T-cell (primary cell): ENCODE data around the gene VASH2. TPM values are rescaled to one million over a fixed set of nuclear protein-coding genes. Genes with fewer than 3 reads are reported as not detected.

ENCODE experiments used
- ATAC-seq, 4 experiments: fragments of 200-7000 bp in 3 of 4; fragments of 150-1000 bp in 1 of 4; cut with Tn5 transposase; replicated peaks in 1 of 4; 1 replicate in 3 of 4; 2 replicates in 1 of 4; pipeline ENCODE4 v1.10.0; 2021; ENCODE audit warnings: moderate library complexity in 3 of 4, mild to moderate bottlenecking in 2 of 4, moderate number of reproducible peaks in 1 of 4
- CTCF ChIA-PET, 2 donors: fragments of 300-600 bp; sonication (Branson Sonifier 250); formaldehyde crosslinking; loops; one replicate each; lab custom pipeline; 2022; ENCODE audit warnings: antibody characterized with exemption in 2 of 2; lab: Charles Lee
- POLR2A ChIA-PET, 2 donors: fragments of 300-600 bp; sonication (Branson Sonifier 250); formaldehyde crosslinking; loops; one replicate each; lab custom pipeline; 2022; ENCODE audit warnings: antibody characterized with exemption in 2 of 2; lab: Charles Lee
- DNase-seq, 35 experiments: peaks; one replicate each; pipeline versions ENCODE4 v3.0.0 to v3.0.0-alpha.2; 2013 to 2023
- H3K27ac ChIP-seq: one replicate; pipeline ENCODE4 v1.5.1; 2013; ENCODE audit warnings: low read length
- H3K27me3 ChIP-seq, 2 experiments: replicated peaks in 1 of 2; 1 replicate in 1 of 2; 2 replicates in 1 of 2; pipeline versions ENCODE4 v1.6.1 to v1.7.0; 2013; ENCODE audit warnings: low read length in 1 of 2, mixed read lengths in 1 of 2; ENCODE audit not compliant: control insufficient read depth in 2 of 2, insufficient read depth in 2 of 2; ENCODE audit errors: extremely low read depth in 1 of 2
- H3K36me3 ChIP-seq, 2 donors: 1 replicate in 1 of 2; 2 replicates in 1 of 2; pipeline versions ENCODE4 v1.6.1 to v1.7.0; 2013; ENCODE audit warnings: low read length in 1 of 2; ENCODE audit not compliant: control insufficient read depth in 2 of 2, insufficient read depth in 1 of 2; ENCODE audit errors: extremely low read depth in 1 of 2
- H3K4me1 ChIP-seq, 2 experiments: 1 replicate in 1 of 2; 2 replicates in 1 of 2; pipeline versions ENCODE4 v1.6.1 to v1.7.0; 2013; ENCODE audit warnings: low read length in 2 of 2, mixed read lengths in 1 of 2; ENCODE audit not compliant: insufficient read depth in 2 of 2, control insufficient read depth in 1 of 2; ENCODE audit errors: extremely low read depth in 1 of 2
- H3K4me3 ChIP-seq, 2 donors: 1 replicate in 1 of 2; 2 replicates in 1 of 2; pipeline versions ENCODE4 v1.5.1 to v1.7.0; 2013; ENCODE audit warnings: mild to moderate bottlenecking in 2 of 2, low read length in 1 of 2, moderate library complexity in 1 of 2; ENCODE audit not compliant: control insufficient read depth in 1 of 2; ENCODE audit errors: extremely low read depth in 1 of 2
- H3K9me3 ChIP-seq: 2 replicates; pipeline ENCODE4 v1.7.0; 2013
- H3K27ac Mint-ChIP-seq, 2 donors: one replicate each; pipeline ENCODE4 v1.8.0; 2020 to 2021; ENCODE audit warnings: mild to moderate bottlenecking in 2 of 2, mixed read lengths in 2 of 2
- H3K27me3 Mint-ChIP-seq, 2 donors: one replicate each; pipeline ENCODE4 v1.8.0; 2021 to 2022; ENCODE audit warnings: mixed read lengths in 2 of 2
- H3K36me3 Mint-ChIP-seq: one replicate; pipeline ENCODE4 v1.8.0; 2021; ENCODE audit warnings: mixed read lengths
- H3K4me1 Mint-ChIP-seq, 3 donors: one replicate each; pipeline ENCODE4 v1.8.0; 2020 to 2022; ENCODE audit warnings: mixed read lengths in 3 of 3, mild to moderate bottlenecking in 1 of 3
- H3K4me3 Mint-ChIP-seq, 3 donors: one replicate each; pipeline ENCODE4 v1.8.0; 2020 to 2022; ENCODE audit warnings: mild to moderate bottlenecking in 3 of 3, mixed read lengths in 3 of 3, moderate library complexity in 3 of 3
- H3K9me3 Mint-ChIP-seq, 3 donors: one replicate each; pipeline ENCODE4 v1.8.0; 2020 to 2022; ENCODE audit warnings: mixed read lengths in 3 of 3
- WGBS: methylation state at CpG from one replicate; pipeline ENCODE4 v1.1.5; 2013; ENCODE audit warnings: missing lambda C conversion rate; ENCODE audit not compliant: insufficient coverage; 5-methylcytosine and 5-hydroxymethylcytosine counted together
- total RNA-seq, 35 experiments: library from RNA in 6 of 35; stranded (reverse) in 6 of 35; fragments of 120-200 nt in 1 of 35; gene quantifications; one replicate each; pipeline versions ENCODE4 v1.2.1 to v1.2.4 and lab custom pipeline; 2013 to 2026

The VASH2 gene
- total RNA-seq, 5 donors from 2014 or later (not counting 1 experiment from before 2014, with no cell fraction given): 0.47 to 0.85 (median 0.53) TPM; not detected in 1

DNA sequence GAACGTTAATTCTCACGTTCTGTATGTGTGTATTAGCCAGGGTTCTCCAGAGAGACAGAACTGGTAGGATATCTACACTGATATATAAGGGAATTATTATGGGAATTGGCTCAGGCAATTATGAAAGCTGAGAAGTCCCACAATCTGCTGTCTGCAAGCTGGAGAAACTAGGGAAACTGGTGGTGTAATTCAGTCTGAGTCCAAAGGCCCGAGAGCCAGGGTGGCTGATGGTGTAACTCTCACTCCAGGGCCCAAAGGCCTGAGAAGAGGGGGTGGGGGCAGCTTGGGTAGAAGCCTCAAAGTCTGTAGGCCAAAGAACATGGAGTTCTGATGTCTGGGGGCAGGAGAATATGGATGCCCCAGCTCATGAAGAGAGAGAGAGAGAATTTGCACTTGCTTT, 13.3 kb upstream of the VASH2 start:
- H3K36me3 ChIP-seq: no peaks in the 10 kb centered on the region
- no peaks in the 10 kb centered on the region for H3K27me3 ChIP-seq
- no peak for DNase-seq
- no peaks in the 10 kb centered on the region for H3K4me1 ChIP-seq
- no peaks in the 10 kb centered on the region for H3K9me3 ChIP-seq
- Mint-ChIP-seq H3K4me1 (no peaks in the 10 kb centered on the region), H3K27me3 (peaks cover 0 to 3% of the 10 kb centered on the region in 2 donors), H3K36me3 (no peaks in the 10 kb centered on the region), H3K4me3 (no peak overlapping the region), H3K27ac (no peak overlapping the region), H3K9me3 (peaks cover 4 to 8% (median 7%) of the 10 kb centered on the region in 3 donors)
- H3K27ac ChIP-seq: no peak overlapping the region
- H3K4me3 ChIP-seq: no peak overlapping the region
- 88% methylated on average over 1 of the region's 3 CpGs for WGBS
- ATAC-seq: no peak
- CTCF ChIA-PET: no interaction called here
- POLR2A ChIA-PET: no interaction called here

DNA sequence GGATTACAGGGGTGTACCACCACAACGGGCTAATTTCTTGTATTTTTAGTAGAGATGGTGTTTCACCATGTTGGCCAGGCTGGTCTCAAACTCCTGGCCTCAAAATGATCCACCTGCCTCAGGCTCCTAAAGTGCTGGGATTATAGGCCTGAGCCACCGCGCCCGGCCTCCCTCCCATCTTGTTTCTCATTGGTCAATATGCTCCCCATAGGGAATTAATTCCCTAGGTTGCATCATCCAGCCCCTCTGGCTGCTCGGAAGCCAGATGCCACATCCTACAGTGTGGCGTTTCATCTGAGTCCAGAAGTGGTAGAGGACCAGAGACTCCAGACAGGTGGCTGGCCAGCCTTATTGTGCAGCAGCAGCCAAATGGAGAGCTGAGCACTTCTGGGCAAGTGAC, 11.5 kb upstream of the VASH2 start:
- no peaks in the 10 kb centered on the region for H3K4me1 Mint-ChIP-seq
- H3K27me3 ChIP-seq: no peaks in the 10 kb centered on the region
- ChIA-PET CTCF (no interaction called here), POLR2A (no interaction called here)
- H3K36me3 ChIP-seq: no peaks in the 10 kb centered on the region
- no peak for DNase-seq
- no peaks in the 10 kb centered on the region for H3K9me3 ChIP-seq
- ATAC-seq: no peak
- no peaks in the 10 kb centered on the region for H3K27me3 Mint-ChIP-seq
- no peak overlapping the region for H3K4me3 Mint-ChIP-seq
- no peak overlapping the region for H3K4me3 ChIP-seq
- 90% methylated on average over 4 of the region's 6 CpGs for WGBS
- no peak overlapping the region for H3K27ac ChIP-seq
- H3K36me3 Mint-ChIP-seq: no peaks in the 10 kb centered on the region
- no peak overlapping the region for H3K27ac Mint-ChIP-seq
- H3K9me3 Mint-ChIP-seq: peaks cover 4 to 8% (median 7%) of the 10 kb centered on the region in 3 donors
- H3K4me1 ChIP-seq: no peaks in the 10 kb centered on the region

DNA sequence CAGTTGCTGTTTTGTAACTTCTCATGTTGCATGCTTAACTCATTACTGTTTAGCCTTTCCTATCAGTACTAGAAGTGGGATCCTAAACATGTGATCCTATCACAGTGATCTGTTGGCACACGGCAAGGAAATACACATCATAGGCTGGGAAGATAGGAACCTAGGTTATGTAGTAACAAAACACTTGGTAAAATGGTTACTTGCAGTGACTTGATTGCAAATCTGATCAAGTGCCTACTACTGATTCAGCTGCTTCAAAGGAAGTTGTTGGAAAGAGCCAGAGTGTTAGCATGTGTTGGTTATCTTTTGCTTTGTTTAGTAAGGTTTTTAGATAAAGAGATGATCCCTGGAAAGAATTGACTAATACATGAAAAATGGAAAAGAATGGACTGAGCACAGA, 8.9 kb upstream of the VASH2 start:
- ChIA-PET POLR2A (no interaction called here), CTCF (interaction anchor here in 1 of 2 donors (0.6 kb wide), 1 partner anchor 32 kb away, joined by 4 read pairs; no protein-coding TSS in a partner anchor)
- H3K36me3 ChIP-seq: no peaks in the 10 kb centered on the region
- no peak overlapping the region for H3K4me3 Mint-ChIP-seq
- H3K4me1 Mint-ChIP-seq: no peaks in the 10 kb centered on the region
- H3K27ac ChIP-seq: no peak overlapping the region
- WGBS: 100% methylated on average over 1 of the region's 1 CpG
- H3K4me3 ChIP-seq: no peak overlapping the region
- no peak for ATAC-seq
- H3K9me3 Mint-ChIP-seq: peaks cover 4 to 8% (median 7%) of the 10 kb centered on the region in 3 donors
- H3K27ac Mint-ChIP-seq: no peak overlapping the region
- no peaks in the 10 kb centered on the region for H3K36me3 Mint-ChIP-seq
- no peaks in the 10 kb centered on the region for H3K27me3 ChIP-seq
- H3K27me3 Mint-ChIP-seq: no peaks in the 10 kb centered on the region
- H3K4me1 ChIP-seq: no peaks in the 10 kb centered on the region
- no peak for DNase-seq
- no peaks in the 10 kb centered on the region for H3K9me3 ChIP-seq

DNA sequence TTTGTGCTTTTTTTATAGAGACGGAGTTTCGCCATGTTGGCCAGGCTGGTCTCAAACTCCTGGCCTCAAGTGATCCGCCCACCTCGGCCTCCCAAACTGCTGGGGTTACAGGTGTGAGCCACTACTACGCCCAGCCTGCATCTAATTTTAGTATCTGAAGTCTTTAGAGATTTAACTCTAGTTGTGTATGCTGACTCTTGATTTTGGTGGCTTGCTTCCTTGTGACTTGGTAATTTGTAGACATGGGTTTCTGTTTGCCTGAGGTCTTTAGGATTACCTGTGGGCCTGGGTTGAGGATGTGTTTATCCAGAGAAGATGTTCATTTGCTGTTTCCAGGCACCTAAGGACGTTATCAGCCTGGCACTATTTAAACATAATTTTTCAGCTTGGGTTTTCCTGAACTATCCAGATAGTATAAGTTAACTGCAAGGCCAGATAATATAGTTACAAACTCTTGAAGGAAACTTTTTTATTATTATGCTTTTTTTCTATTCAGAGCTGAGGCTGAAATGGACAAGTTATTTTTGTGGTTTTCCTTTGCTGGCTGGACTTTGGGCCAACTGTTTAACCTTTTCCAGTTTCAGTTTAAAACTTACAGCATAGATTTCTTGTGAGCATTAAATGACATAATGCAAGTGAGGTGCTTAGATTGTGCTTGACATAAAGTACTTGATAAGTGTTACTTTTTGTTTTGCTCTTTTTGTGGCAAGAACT, 7.5 kb upstream of the VASH2 start:
- ChIA-PET POLR2A (no interaction called here), CTCF (interaction anchor here in 1 of 2 donors (0.7 kb wide), 2 partner anchors 961 to 1848 kb away, joined by 3 to 4 read pairs; no protein-coding TSS in a partner anchor)
- Histone ChIP-seq H3K27me3 (no peaks in the 10 kb centered on the region), H3K4me1 (no peaks in the 10 kb centered on the region), H3K4me3 (no peak overlapping the region), H3K27ac (no peak overlapping the region), H3K36me3 (no peaks in the 10 kb centered on the region), H3K9me3 (no peaks in the 10 kb centered on the region)
- peaks cover 0 to 1% of the 10 kb centered on the region in 2 donors for H3K27me3 Mint-ChIP-seq
- H3K4me3 Mint-ChIP-seq: no peak overlapping the region
- H3K4me1 Mint-ChIP-seq: no peaks in the 10 kb centered on the region
- ATAC-seq (no peak), DNase-seq (no peak)
- peaks cover 4 to 8% (median 7%) of the 10 kb centered on the region in 3 donors for H3K9me3 Mint-ChIP-seq
- 79% methylated on average over 4 of the region's 6 CpGs for WGBS
- H3K36me3 Mint-ChIP-seq: no peaks in the 10 kb centered on the region
- no peak overlapping the region for H3K27ac Mint-ChIP-seq

DNA sequence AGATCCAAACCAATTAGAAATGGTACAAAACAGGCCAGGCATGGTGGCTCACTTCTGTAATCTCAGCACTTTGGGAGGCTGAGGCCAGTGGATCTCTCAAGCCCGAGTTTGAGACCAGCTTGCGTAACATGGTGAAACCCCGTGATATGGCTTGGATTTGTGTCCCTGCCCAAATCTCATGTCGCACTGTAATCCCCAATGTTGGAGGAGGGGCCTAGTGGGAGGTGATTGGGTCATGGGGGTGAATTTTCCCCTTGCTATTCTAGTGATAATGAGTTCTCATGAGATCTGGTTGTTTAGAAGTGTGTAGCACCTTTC, 7.0 kb upstream of the VASH2 start:
- Histone ChIP-seq H3K27me3 (no peaks in the 10 kb centered on the region), H3K4me1 (no peaks in the 10 kb centered on the region), H3K36me3 (no peaks in the 10 kb centered on the region), H3K27ac (no peak overlapping the region), H3K9me3 (no peaks in the 10 kb centered on the region), H3K4me3 (no peak overlapping the region)
- CTCF ChIA-PET: no interaction called here
- peaks cover 1 to 2% of the 10 kb centered on the region in 2 donors for H3K27me3 Mint-ChIP-seq
- no peak overlapping the region for H3K27ac Mint-ChIP-seq
- H3K4me1 Mint-ChIP-seq: no peaks in the 10 kb centered on the region
- ATAC-seq (no peak), DNase-seq (no peak)
- 87% methylated on average over 3 of the region's 4 CpGs for WGBS
- H3K9me3 Mint-ChIP-seq: peaks cover 4 to 8% (median 7%) of the 10 kb centered on the region in 3 donors
- POLR2A ChIA-PET: no interaction called here
- H3K36me3 Mint-ChIP-seq: no peaks in the 10 kb centered on the region
- no peak overlapping the region for H3K4me3 Mint-ChIP-seq

DNA sequence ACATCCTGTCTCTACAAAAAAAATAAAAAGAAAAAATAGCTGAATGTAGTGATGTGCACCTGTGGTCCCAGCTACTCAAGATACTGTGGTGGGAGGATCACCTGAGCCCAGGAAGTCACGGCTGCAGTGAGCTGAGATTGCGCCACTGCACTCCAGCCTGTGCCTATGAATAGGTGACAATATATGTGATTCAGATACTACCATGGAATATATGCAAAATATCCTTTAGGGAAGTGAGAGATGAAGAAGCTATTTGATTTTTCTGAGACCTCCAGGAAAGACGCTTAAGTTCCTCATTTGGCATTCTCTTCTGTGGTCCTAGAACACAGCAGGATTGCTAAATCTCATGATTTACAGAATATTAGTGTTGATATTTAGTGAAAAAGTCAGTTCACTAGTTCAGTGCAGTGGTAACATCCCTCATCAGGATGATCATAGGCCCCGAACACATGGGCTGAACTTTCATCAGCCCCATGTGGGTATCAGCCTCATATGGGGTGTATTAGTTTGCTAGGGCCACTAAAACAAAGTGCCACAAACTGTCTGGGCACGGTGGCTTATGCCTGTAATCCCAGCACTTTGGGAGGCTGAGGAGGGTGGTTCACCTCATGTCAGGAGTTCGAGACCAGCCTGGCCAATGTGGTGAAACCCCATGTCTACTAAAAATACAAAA, 6.0 kb upstream of the VASH2 start:
- no peaks in the 10 kb centered on the region for H3K36me3 Mint-ChIP-seq
- H3K27me3 Mint-ChIP-seq: peaks cover 7 to 8% of the 10 kb centered on the region in 2 donors
- no peaks in the 10 kb centered on the region for H3K9me3 ChIP-seq
- H3K27ac Mint-ChIP-seq: no peak overlapping the region
- H3K27ac ChIP-seq: no peak overlapping the region
- WGBS: no CpG with 5 or more reads among the region's 6 CpGs
- H3K27me3 ChIP-seq: peaks cover 0 to 4% of the 10 kb centered on the region in 2 experiments
- no peak overlapping the region for H3K4me3 Mint-ChIP-seq
- no peak overlapping the region for H3K4me3 ChIP-seq
- DNase-seq: no peak
- CTCF ChIA-PET: no interaction called here
- H3K4me1 ChIP-seq: no peaks in the 10 kb centered on the region
- H3K9me3 Mint-ChIP-seq: peaks cover 4 to 8% (median 7%) of the 10 kb centered on the region in 3 donors
- peaks cover 0 to under 1% (median 0%) of the 10 kb centered on the region in 3 donors for H3K4me1 Mint-ChIP-seq
- ATAC-seq: no peak
- H3K36me3 ChIP-seq: no peaks in the 10 kb centered on the region
- POLR2A ChIA-PET: no interaction called here
